HG03159 (cell line): ENCODE results near the gene DCAF15.
"Not testable (repeated sequence)": the region's sequence is repeated elsewhere in the genome, so short reads cannot be mapped to it uniquely, and the experiment has no call there.

Experiments used
- ATAC-seq: cut with Tn5 transposase; IDR thresholded peaks from one replicate; pipeline ENCODE4 v1.9.1; 2021; ENCODE audit warnings: mild to moderate bottlenecking, moderate library complexity; ENCODE audit not compliant: unreplicated experiment

The DCAF15 gene

DNA sequence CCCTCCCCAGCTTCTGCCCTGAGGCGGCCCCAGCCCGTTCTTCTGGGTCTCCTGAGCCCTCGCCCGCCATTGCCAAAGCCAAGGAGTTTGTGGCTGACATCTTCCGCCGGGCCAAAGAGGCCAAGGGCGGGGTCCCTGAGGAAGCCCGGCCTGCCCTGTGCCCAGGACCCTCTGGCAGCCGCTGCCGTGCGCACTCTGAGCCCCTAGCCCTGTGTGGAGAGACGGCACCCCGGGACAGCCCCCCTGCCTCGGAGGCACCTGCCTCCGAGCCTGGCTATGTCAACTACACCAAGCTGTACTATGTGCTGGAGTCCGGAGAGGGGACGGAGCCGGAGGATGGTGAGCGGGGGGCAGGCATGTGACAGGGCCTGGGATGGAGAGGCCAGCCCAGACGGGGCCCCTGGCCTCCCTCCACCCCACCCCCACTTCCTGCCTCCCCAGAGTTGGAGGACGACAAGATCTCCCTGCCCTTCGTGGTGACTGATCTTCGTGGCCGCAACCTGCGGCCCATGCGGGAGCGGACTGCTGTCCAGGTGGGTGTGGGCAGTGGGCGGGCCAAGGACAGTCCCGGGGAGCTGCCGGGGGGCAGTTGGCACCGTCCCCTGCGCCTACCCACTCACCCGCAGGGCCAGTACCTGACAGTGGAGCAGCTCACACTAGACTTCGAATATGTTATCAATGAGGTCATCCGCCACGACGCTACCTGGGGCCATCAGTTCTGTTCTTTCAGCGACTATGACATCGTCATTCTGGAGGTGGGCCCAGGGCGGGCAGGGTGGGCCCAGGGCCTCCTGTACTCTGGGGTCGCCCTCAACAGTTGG, 7.0 kb downstream of the DCAF15 start:
- no peak for ATAC-seq

DNA sequence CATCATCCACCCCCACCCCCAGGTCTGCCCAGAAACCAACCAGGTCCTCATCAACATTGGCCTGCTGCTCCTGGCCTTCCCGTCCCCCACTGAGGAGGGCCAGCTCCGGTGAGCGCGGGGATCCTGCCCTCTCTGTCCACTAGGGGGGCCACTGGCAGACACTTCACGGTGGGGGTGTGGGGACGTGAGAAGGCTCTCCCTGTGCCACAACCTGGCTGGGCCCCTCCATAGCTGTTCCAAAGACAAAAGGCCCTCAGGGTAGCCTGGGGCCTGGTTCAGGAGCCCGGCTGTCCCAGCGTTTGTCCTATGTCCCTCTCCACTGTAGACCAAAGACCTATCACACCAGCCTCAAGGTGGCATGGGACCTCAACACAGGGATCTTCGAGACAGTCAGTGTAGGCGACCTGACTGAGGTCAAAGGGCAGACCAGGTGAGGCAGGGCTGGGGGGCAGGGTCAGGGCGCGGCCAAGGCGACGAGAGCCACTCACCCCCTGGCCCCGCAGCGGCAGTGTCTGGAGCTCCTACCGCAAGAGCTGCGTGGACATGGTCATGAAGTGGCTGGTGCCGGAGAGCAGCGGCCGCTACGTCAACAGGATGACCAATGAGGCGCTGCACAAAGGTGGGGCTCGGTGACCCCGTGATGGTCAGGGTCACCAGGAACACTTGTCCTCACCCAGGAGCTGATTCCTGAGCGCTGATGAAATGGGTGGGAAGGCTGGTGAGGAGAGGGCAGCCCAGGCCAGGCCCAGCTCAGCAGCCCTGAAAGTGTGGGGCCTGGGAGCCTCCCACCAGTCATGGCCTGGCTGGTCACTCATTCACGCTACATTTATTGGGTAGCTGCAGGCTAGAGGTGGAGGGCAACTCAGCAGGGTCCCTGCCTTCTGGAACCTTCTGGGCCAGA, 7.9 kb downstream of the DCAF15 start:
- no peak for ATAC-seq

DNA sequence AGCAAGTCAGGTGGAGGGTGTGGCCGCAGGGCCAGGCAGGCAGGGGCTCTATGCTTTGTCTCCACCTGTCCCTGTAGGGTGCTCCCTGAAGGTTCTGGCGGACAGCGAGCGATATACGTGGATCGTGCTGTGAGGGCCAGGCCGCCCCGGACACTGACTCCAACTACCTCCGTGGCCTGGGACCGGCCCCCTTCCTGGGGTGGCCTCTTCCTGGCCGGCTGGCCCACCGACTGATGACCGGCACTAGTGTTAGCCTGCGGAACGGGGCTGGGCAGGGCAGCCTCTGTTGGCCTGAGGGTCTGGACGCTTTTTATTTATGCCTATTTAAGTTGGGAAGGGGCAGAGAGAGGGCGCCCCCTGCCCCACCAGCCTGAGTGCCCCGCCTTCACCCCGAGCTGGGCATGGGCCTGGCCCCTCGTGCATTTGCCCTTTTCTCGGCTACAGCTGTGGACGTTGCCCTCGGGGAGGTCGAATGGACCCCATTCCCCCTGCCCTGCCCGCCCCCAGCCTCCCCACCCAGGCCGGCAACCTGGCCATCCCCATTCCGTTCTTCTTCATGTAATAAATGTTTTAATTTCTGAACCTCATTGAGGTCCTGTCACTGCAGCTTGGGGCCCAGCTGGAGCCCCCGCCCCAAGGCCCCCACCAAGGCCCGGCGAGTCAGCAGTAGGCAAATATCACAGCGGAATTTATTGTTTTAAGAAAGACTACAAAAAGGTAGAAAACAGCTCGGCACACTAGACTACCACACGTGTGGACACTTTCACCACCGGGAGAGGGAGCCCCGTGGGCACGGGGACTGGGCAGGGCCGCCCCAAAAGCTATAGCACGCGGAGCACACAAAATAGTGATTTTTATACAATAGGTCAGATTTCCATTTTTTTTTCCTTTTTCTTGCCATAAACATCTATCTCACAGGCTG, 8.8 kb downstream of the DCAF15 start:
- no peak for ATAC-seq

DNA sequence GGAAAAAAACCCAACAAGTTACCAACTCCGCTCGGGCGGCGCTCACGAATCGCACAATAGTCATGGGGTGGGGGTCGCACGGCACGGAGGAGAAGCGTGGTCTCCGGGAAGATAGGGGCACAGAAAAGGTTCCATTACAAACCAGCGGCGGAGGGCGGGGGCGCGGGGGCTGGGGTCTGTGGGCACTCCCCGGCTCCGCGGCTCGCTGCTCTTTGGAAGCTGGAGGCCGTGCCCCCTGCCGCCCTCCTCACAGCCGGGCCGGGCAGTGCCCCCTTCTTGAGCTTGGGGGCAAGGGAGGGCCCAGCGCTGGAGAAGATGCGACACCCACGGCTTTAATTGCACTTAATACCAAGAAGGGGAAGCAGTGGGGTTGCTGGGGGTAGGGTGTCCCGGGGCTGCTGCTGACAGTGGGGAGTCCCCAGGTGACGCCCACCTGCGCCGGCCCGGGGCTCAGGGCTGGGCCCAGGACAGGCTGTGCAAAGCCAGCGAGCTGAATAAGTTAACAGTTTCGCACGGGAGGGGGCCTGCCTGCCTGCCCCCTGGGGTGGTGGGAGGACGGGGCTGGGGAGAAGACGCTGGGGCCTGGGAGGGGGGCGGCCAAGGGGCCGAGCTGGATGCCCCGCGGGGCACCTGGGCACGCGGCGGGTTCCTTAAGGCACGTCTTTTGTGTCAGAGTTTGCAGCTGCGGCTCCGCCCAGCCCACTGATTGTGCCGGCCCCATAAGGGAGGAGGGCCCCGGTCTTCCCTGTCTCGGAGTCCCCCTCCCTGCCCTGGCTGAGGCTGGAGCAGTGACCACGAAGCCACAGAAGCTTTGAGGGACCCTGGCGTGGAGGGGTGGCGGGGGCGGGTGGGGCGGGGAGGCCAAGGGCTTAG, 9.8 kb downstream of the DCAF15 start:
- no peak for ATAC-seq

DNA sequence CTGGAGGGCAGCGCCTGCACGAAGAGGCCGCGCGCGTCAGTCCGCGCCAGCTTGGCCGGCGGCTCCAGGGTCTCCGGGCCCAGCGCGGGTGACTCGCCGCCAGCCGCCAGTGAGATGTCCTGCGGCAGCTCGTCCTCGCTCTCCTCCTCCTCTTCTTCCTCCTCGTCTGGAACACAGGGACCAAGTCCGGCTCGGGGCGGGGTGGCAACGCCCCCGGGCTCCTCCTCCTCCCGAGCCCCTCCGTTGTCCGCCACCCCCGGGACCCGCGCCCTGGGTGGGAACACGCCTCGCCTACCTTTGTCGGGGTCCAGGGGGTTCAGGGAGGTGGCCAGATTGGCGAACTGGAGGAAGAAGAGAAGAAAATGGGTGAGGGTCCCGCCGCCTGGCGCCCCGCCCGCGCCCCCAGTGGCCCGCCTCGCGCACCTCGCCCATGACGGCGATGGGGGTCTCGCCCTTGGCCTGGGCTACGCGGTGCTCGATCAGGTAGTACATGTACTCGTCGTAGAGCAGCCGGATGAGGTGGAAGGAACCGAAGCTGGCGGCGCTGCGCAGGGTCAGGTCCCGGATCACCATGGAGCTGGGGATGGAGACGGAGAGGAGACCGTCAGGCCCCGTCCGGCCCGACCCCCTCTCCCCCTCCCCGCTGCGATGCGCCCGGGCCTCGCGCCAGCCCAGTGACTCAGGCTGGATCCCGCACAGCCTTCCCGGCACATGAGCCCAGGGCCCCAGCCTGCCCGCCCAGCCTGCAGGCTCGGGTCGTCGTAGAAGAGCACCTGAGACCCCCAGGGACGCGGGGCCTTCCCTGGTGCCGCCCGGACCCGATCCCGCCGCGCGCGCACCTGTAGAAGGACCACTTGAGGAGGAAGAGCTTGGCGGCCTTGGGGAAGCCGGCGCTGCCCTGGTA, 10.6 kb downstream of the DCAF15 start:
- ATAC-seq: no peak

DNA sequence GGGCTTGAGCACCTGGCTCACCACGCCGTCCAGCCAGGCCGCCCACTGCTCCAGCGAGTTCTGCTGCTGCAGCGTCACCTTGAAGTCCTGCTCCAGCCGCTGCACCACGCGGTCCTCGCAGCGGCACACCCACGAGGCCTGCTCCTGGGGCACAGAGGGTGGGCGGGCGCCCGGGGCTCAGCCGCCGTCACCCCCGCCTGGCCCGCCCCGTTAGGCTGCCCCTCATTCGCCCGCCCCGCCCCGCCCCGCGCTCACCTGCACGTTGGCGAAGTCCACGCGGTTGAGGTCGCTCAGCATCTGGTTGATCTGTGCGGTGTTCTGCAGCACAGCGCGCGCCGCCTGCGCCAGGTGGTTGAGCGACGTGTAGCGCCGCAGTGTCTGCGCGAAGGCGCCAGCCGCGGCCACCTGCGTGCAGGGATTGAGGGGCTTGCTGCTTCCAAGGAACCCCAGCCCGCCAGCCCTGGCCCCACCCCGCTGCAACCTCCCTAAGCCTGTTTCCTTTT, 11.3 kb downstream of the DCAF15 start:
- ATAC-seq: no peak

DNA sequence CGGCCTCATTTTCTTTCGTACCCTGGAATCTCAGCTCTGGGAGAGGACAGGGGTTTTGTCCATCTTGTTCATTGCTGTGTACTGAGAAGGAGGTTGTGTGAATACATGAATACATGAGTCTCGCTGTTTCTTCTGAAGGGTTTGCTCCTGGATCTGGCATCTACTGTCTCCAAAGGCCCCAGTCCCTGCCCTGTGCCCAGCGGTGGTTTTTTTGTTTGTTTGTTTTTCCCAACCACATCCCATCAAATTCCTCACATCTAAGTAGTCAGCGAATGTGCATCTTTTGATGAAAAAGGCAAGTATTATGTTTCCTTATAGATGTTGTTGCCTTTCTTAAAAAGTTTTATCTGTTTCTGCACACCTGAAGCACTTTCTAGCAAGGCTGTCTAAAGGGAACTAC, 12.5 kb downstream of the DCAF15 start:
- no peak for ATAC-seq

DNA sequence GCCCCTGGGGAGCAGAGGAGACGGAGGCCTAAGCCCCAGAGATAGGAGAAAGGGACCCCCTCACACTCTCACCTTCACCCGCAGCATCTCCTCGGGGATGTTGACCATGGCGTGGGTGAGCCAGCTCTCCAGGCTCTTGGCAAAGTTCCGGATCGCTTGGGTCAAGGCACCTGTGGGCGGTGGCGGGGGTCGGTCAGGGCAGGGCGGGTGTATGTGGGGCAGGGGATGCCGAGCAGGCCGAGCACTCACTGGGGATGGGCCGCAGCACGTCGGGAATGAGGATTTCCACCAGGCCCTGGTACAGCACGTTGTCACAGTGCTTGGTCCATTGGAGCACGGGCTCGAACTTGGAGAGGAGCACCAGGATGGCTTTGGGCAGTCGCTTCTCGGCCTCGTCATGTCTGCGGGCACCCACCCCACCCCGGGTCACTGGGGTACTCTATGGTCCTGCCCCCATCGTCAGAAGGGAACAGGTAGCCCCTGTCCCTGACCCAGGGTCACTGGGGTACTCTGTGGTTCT, 13.1 kb downstream of the DCAF15 start:
- no peak for ATAC-seq

DNA sequence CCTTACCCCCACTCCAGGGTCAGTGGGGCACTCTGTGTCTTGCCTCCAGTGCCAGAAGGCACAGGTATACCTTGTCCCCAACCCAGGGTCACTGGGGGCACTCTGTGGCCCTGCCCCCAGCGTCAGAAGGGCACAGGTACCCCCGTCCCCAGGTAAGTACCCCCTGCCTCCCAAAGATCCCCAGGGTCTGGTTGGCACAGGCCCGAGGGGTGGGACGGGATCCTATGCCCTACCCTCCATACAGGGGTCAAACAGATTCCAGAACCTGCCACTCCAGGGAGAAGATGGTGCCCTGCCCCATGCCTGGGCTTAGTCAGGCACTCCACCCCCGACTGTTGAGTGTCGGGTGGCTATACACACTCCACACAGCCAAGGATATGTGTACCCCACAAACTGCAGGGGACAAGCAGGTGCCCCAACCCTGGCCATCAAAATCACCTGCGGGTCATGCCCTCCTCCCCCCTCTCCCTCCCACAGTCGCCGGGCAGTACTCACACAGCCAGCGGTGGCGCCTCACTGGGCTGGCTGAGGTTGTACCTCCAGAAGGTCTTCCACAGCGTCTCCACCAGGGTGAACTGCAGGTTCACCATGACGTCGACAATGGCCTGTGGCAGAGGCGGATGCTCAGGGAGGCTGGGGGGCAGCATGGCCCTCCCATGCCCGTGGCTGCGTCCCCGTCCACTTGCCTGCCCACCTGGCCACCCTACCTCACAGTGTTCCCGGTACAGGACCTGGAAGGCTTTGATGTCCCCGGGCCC, 13.8 kb downstream of the DCAF15 start:
- no peak for ATAC-seq

DNA sequence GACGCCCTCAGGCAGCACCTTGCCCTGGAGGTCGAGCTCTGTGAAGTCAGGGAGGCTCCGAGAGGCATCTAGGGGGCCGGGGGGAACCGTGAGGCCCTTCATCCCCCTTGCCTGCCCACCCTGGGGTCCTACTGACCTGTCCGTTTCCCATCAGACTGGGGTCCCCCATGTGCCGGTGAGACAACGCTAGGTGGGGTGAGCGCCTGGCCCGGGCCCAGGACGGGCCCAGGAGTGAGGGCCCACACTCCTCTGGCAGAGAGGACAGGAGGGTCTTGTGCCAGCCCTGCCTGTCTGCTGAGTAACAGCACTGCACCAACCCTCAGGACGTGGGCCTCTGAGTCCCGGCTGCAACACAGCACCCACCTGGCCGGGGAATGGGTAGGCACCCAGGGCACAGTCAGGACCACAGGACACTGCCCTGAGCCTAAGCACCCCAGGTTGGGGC, 14.4 kb downstream of the DCAF15 start:
- ATAC-seq: no peak

DNA sequence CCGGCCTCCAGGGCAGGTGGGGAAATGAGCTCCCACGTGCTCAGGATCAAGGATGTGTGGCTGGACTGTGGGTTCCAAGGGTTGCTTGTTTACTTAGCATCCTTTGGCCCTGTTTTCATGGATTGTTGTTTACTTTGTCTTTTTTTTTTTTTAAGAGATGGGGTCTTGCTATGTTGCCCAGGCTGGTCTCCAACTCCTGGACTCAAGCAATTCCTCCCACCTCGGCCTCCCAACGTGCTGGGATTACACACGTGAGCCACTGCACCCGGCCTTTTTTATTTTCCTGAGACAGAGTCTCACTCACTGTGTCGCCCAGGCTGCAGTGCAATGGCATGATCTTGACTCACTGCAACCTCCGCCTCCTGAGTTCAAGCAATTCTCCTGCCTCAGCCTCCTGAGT, 14.9 kb downstream of the DCAF15 start:
- ATAC-seq: not testable (repeated sequence)

DNA sequence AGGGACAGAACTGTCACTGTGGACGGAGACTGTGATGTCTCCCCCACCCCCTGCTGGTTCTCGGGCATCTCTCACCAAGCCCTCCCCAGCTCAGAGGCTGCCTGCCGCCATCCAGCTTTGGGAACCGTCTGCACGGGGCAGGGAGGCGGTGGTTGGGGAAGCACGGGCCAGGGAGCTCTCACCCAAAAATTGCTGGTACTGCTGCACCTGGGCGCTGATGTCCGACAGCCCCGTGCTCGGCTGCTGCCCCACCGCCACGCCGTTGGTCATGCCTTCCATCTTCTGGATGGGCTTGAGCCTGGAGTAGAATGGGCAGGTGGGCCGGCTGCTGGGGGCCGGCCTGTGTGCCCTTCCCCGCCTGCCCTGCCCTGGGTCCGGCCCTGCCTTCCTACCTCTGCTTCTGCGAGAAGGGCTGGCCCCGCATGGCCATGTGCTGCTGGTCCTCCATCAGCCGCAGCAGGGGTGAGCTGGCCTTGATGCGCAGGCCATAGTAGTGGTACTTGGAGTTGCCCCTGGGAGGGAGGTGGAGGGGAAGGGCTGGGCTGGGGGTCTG, 16.1 kb downstream of the DCAF15 start:
- ATAC-seq: no peak

DNA sequence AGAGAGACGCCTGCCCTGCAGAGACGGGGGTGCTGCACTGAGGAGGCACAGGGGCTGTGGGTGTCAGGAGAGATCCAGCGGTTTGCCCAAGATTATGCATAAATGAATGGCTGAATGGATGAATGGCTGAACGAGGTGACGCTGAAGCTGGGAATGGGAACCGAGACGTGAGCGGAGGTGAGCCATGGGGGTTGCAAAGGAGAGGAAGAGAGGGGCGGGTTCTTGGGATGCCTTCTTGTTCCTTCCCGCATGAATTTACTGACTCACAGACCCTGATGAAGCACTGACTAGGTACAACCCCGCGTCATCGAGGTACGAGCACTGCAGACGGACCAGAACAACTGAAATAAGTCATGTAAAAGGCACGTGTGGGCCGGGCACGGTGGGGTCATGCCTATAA, 16.7 kb downstream of the DCAF15 start:
- ATAC-seq: no peak

DNA sequence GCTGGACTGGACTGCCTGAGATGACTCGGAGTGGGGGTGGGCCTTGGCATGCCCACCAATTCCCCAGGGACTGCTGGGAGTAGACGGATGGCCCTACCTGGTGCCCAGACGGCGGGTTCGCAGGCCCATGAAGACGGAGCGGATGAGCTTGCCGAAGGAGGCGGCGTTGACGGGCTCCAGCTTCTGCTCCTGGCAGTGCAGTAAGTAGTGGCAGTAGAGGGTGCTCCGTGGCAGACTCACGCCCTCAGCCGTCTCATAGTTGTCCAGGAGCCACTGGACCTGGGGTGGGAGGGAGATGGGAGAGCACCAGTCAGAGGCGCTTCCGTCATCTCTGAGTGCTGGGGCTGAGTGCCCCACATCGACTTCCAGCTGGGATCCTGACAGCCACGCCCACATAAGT, 17.6 kb downstream of the DCAF15 start:
- ATAC-seq: no peak

DNA sequence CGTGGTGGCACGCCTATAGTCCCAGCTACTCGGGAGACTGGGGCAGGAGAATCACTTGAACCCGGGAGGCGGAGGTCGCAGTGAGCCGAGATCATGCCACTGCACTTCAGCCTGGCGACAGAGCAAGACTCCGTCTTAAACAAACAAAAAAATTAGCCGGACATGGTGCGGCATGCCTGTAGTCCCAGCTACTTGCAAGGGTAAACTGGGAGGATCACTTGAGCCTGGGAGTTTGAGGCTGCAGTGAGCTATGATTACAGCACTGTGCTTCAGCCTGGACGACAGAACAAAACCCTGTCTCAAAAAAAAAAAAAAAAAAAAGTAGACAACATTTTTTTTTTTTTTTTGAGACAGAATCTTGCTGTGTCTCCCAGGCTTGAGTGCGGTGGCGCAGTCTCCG, 19.6 kb downstream of the DCAF15 start:
- not testable (repeated sequence) for ATAC-seq

DNA sequence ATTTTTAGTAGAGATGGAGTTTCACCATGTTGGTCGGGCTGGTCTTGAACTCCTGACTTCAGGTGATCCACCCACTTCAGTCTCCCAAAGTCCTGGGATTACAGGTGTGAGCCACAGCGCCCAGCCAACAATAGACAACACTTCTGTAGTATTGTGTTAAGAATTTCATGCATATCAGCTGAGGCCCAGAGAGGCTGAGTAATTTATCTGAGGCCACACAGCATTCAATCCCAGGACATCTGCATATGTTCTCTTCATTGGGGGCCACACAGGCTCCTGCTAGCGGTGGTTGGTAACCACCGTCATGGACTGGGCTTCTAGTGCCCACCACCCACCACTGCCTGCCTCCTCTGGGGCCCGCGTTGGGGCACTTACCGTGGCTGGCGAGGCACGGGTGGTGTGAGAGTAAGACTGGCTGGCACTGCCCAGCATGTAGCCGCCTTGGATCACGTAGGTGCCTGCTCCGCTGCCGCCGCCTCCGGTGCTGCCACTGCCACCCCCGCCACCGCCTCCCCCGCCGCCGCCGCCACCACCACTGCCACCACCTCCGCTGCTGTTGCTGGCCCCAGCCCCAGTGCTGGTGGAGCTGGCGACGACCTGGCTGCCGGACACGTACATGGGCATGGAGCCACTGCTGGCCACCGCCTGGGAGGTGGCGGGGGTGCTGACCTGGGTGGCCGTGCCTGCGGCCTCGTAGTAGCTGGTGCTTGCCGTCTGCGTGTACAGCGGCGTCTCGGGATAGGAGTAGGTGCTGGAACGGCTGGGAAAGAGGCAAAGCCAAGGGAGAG, 20.3 kb downstream of the DCAF15 start:
- ATAC-seq: no peak

DNA sequence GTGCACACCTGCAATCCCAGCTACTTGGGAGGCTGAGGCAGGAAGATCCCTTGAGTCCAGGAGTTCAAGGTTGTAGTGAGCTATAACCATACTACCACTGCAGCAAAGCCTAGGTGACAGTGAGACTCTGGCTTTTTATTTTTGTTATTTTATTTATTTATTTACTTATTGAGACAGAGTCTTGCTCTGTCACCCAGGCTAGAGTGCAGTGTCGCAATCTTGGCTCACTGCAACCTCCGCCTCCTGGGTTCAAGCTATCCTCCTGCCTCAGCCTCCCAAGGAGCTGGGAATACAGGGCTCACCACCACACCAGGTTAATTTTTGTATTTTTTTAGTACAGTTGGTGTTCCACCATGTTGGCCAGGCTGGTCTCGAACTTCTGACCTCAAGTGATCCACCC, 21.2 kb downstream of the DCAF15 start:
- not testable (repeated sequence) for ATAC-seq
